NB4 (cell line): ENCODE results near the gene GBGT1.

Experiments used
- MYC ChIP-seq: IDR thresholded peaks from 2 replicates; pipeline ENCODE4 v1.6.1; 2011; ENCODE audit warnings: low read depth, low read length
- POLR2A ChIP-seq: IDR thresholded peaks from 2 replicates; pipeline ENCODE4 v1.6.1; 2011; ENCODE audit warnings: mild to moderate bottlenecking; ENCODE audit not compliant: insufficient read length; ENCODE audit errors: extremely low read depth
- TF ChIP-seq, protein P1 (sequence below): IDR thresholded peaks from one replicate; pipeline ENCODE4 v1.5.1; 2012; ENCODE audit warnings: low read depth, low read length
- TF ChIP-seq, protein P2 (sequence below): IDR thresholded peaks from 2 replicates; pipeline ENCODE4 v1.6.1; 2011; ENCODE audit warnings: low read depth, low read length

- TF ChIP-seq, protein P1, sequence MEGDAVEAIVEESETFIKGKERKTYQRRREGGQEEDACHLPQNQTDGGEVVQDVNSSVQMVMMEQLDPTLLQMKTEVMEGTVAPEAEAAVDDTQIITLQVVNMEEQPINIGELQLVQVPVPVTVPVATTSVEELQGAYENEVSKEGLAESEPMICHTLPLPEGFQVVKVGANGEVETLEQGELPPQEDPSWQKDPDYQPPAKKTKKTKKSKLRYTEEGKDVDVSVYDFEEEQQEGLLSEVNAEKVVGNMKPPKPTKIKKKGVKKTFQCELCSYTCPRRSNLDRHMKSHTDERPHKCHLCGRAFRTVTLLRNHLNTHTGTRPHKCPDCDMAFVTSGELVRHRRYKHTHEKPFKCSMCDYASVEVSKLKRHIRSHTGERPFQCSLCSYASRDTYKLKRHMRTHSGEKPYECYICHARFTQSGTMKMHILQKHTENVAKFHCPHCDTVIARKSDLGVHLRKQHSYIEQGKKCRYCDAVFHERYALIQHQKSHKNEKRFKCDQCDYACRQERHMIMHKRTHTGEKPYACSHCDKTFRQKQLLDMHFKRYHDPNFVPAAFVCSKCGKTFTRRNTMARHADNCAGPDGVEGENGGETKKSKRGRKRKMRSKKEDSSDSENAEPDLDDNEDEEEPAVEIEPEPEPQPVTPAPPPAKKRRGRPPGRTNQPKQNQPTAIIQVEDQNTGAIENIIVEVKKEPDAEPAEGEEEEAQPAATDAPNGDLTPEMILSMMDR = no peak
- no peak for TF ChIP-seq POLR2A
- no peak for TF ChIP-seq MYC
- TF ChIP-seq, protein P2, sequence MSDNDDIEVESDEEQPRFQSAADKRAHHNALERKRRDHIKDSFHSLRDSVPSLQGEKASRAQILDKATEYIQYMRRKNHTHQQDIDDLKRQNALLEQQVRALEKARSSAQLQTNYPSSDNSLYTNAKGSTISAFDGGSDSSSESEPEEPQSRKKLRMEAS = no peak
Measured at GRCh38 chr9:133171161-133171961, 7.6 kb upstream of the GBGT1 start.
